Heart right ventricle (tissue), 16 donors: ENCODE measurements around the gene SLC52A1. TPM values are rescaled to one million over a fixed set of nuclear protein-coding genes. Genes with fewer than 3 reads are reported as not detected.
"Not testable (repeated sequence)": the region's sequence is repeated elsewhere in the genome, so short reads cannot be mapped to it uniquely, and the experiment has no call there.

Source experiments
- ATAC-seq, 8 donors: fragments of 200-7000 bp; cut with Tn5 transposase; one replicate each; pipeline ENCODE4 v1.9.1; 2020; ENCODE audit warnings: mild to moderate bottlenecking in 8 of 8, moderate library complexity in 8 of 8, moderate number of reproducible peaks in 1 of 8
- DNase-seq, 2 donors: peaks; one replicate each; pipeline ENCODE4 v3.0.0-alpha.2; 2020
- H3K27ac ChIP-seq, 10 donors: fragments of 200-600 bp; sonication (generic) in 2 of 10; one replicate each; pipeline versions ENCODE4 v1.5.0 to v1.8.0; 2020 to 2022; ENCODE audit warnings: mild to moderate bottlenecking in 3 of 10
- H3K27me3 ChIP-seq, 7 donors: fragments of 200-600 bp; one replicate each; pipeline ENCODE4 v1.8.0; 2021 to 2022; ENCODE audit warnings: mild to moderate bottlenecking in 2 of 7
- H3K36me3 ChIP-seq, 9 donors: fragments of 200-600 bp; sonication (generic) in 1 of 9; one replicate each; pipeline versions ENCODE4 v1.5.0 to v1.8.0; 2020 to 2022; ENCODE audit warnings: mild to moderate bottlenecking in 2 of 9
- H3K4me1 ChIP-seq, 9 donors: fragments of 200-600 bp; sonication (generic) in 1 of 9; one replicate each; pipeline versions ENCODE4 v1.5.0 to v1.8.0; 2020 to 2022; ENCODE audit warnings: mild to moderate bottlenecking in 4 of 9
- H3K4me3 ChIP-seq, 10 donors: fragments of 200-600 bp; sonication (generic) in 2 of 10; one replicate each; pipeline versions ENCODE4 v1.5.0 to v1.8.0; 2020 to 2022; ENCODE audit warnings: mild to moderate bottlenecking in 7 of 10, moderate library complexity in 2 of 10
- H3K9me3 ChIP-seq, 11 donors: fragments of 200-600 bp in 10 of 11; sonication (generic) in 2 of 11; one replicate each; pipeline versions ENCODE4 v1.5.0 to v1.8.0; 2013 to 2022; ENCODE audit warnings: mild to moderate bottlenecking in 2 of 11, control low read depth in 1 of 11, moderate library complexity in 1 of 11
- CTCF ChIP-seq, 9 donors: fragments of 200-600 bp; sonication (generic) in 2 of 9; IDR thresholded peaks; one replicate each; pipeline versions ENCODE4 v1.5.0 to v1.8.0; 2021 to 2022; ENCODE audit warnings: antibody characterized with exemption in 9 of 9, mild to moderate bottlenecking in 5 of 9, moderate library complexity in 1 of 9
- WGBS, 2 donors: extraction: QIAGEN DNeasy Blood & Tissue Kit; methylation state at CpG; one replicate each; pipeline ENCODE4 v1.1.7; 2013; ENCODE audit warnings: inconsistent platforms in 1 of 2; 5-methylcytosine and 5-hydroxymethylcytosine counted together
- intact Hi-C, 10 donors: fragments of 100-400 bp; cut with DNase I; formaldehyde crosslinking; loops; one replicate each; pipeline versions ENCODE4 v1.11.1 to v1.14.2; 2022
- polyA plus RNA-seq, 2 donors: library from polyadenylated mRNA; stranded (reverse); fragments of 200-250 nt; gene quantifications; one replicate each; pipeline ENCODE4 v1.2.3, GENCODE V29; 2013
- total RNA-seq, 10 donors: library from RNA; stranded (reverse); fragmentation: NEBNext Ultra II Directional in 3 of 10; extraction: Animal tissue kit (Norgen Biotek cat#: 25700) in 3 of 10; gene quantifications; one replicate each; pipeline versions ENCODE4 v1.2.1 to v1.2.4, GENCODE V29; 2021 to 2023
- donor health status: Arrhythmogenic right ventricular cardiomyopathy.
- donor health status: ischemic (EF 13 %, LVEDD 7.1; RV severe dilation, severe dysfunction).
- donor health status: healthy with polysubstance abuse.
- donor health status: DM: no; HTN: yes; CAD: no.
- donor health status: DM: no; HTN: no; CAD: no.
- donor health status: ischemic (EF 25% LVEDD 6.9; RV normal size, moderate dysfunction).
- donor health status: ischemic (EF 25% LVEDD 5.7; RV mildly dilated, moderate dysfunction).
- donor health status: healthy.
- donor health status: DM: yes; HTN: yes; CAD: no.
- donor health status: Ischemic cardiomyopathy.
- donor health status: ischemic (EF 35%, LVEDD 5.7; RV mildly dilated, moderate dysfunction).
- donor health status: nonischemic (EF 11% LVEDD 7.7; RV severe dilation, severe dysfunction).
- donor health status: DM: yes; HTN: yes; CAD: no.
- donor health status: PGD.
- donor health status: ischemic (EF 29% LVEDD 5.4; RV normal size, mild dysfunction).
- donor health status: nonischemic (EF 23%, LVEDD 6.1; RV moderate dilation, normal function).

Gene SLC52A1
- total and polyA plus RNA-seq, 12 donors = 0.11 to 0.14 (median 0.12) TPM; not detected in 9

- no peak for TF ChIP-seq CTCF (IDR thresholded peaks at IDR 0.05)
- DNase-seq = no peak
- no peaks in the 10 kb centered on the region for H3K36me3 ChIP-seq
- peaks cover 0 to 24% (median 11%) of the 10 kb centered on the region in 9 donors for H3K4me1 ChIP-seq
- H3K27ac ChIP-seq = no peak overlapping the region
- peak in 1 of 8 donors; percentile 6 for ATAC-seq
- peaks cover 0 to 24% (median 7%) of the 10 kb centered on the region in 7 donors for H3K27me3 ChIP-seq
- 91 to 95% methylated on average over 5 of the region's 5 CpGs for WGBS, 2 donors
- H3K9me3 ChIP-seq = no peaks in the 10 kb centered on the region
- no peak overlapping the region for H3K4me3 ChIP-seq
- intact Hi-C loops = no loop called here
These were observed 1.2 kb downstream of the SLC52A1 start for GRCh38 chr17:5034063-5034462.

- ATAC-seq = peak in 1 of 8 donors; percentile 8
These were observed 1.7 kb downstream of the SLC52A1 start for GRCh38 chr17:5033352-5034015.

GRCh38 chr17:5032865-5033264, 2.4 kb downstream of the SLC52A1 start:
- Histone ChIP-seq H3K4me3 (no peak overlapping the region), H3K36me3 (no peaks in the 10 kb centered on the region), H3K9me3 (no peaks in the 10 kb centered on the region), H3K4me1 (peaks cover 0 to 24% (median 11%) of the 10 kb centered on the region in 9 donors), H3K27me3 (peaks cover 0 to 24% (median 7%) of the 10 kb centered on the region in 7 donors), H3K27ac (no peak overlapping the region)
- intact Hi-C loops = no loop called here
- no peak for DNase-seq
- ATAC-seq = peak in 1 of 8 donors; percentile 2
- TF ChIP-seq CTCF (IDR thresholded peaks at IDR 0.05) = no peak
- WGBS, 2 donors = 86 to 93% methylated on average over 6 of the region's 6 CpGs

More at GRCh38 chr17:5033352-5034015, 1.7 kb downstream of the SLC52A1 start:
- TF ChIP-seq CTCF (IDR thresholded peaks at IDR 0.05) = no peak
- no peak for DNase-seq
- peaks cover 0 to 24% (median 7%) of the 10 kb centered on the region in 7 donors for H3K27me3 ChIP-seq
- no peak overlapping the region for H3K4me3 ChIP-seq
- 81 to 95% methylated on average over 13 of the region's 13 CpGs for WGBS, 2 donors
- H3K4me1 ChIP-seq = peaks cover 0 to 24% (median 11%) of the 10 kb centered on the region in 9 donors
- no peak overlapping the region for H3K27ac ChIP-seq
- intact Hi-C loops = no loop called here
- H3K9me3 ChIP-seq = no peaks in the 10 kb centered on the region
- H3K36me3 ChIP-seq = no peaks in the 10 kb centered on the region

- ATAC-seq = peak; percentile 48 to 87 (median 80)
- peak; percentile 77 to 79 for DNase-seq
- Histone ChIP-seq H3K4me3 (peak overlapping the region in 9 of 10 donors; percentile 28 to 56 (median 49)), H3K9me3 (no peaks in the 10 kb centered on the region), H3K4me1 (peaks cover 0 to 24% (median 11%) of the 10 kb centered on the region in 9 donors), H3K36me3 (no peaks in the 10 kb centered on the region), H3K27me3 (peaks cover 0 to 19% (median 6%) of the 10 kb centered on the region in 7 donors), H3K27ac (peak overlapping the region in 7 of 10 donors; percentile 1 to 80 (median 40))
- intact Hi-C loops = loop anchor here in 5 of 10 donors (1.0 to 2.0 kb wide), 2 partner anchors 31 kb away; no protein-coding TSS in a partner anchor
- peak; percentile 69 to 83 (median 79) for TF ChIP-seq CTCF (IDR thresholded peaks at IDR 0.05)
- WGBS, 2 donors = 4 to 6% methylated on average over 34 to 48 of the region's 48 CpGs
These were observed 3.7 kb downstream of the SLC52A1 start for GRCh38 chr17:5031365-5032082.

GRCh38 chr17:5030168-5030567, 5.1 kb downstream of the SLC52A1 start:
- intact Hi-C loops = loop anchor here in 4 of 10 donors (2.0 kb wide), 1 partner anchor 33 kb away; no protein-coding TSS in a partner anchor
- not testable (repeated sequence) for ATAC-seq, H3K4me3 ChIP-seq, H3K36me3 ChIP-seq, H3K9me3 ChIP-seq, H3K27ac ChIP-seq, DNase-seq, H3K27me3 ChIP-seq
- WGBS, 2 donors = 88 to 96% methylated on average over 2 of the region's 2 CpGs
- peaks cover 0 to 20% (median 7%) of the 10 kb centered on the region in 9 donors for H3K4me1 ChIP-seq
